GM19025 (cell line): ENCODE measurements around the gene ADRA1B.

Experiments used
- ATAC-seq: cut with Tn5 transposase; IDR thresholded peaks from one replicate; pipeline ENCODE4 v1.9.1; 2021; ENCODE audit warnings: mild to moderate bottlenecking, low read depth, moderate library complexity; ENCODE audit not compliant: unreplicated experiment

The ADRA1B gene

GRCh38 chr5:159923008-159923407, 6.7 kb downstream of the ADRA1B start:
- no peak for ATAC-seq

- no peak for ATAC-seq
Observed at GRCh38 chr5:159928122-159928909, 12.0 kb downstream of the ADRA1B start.

GRCh38 chr5:159929176-159929575, 12.9 kb downstream of the ADRA1B start:
- ATAC-seq, result no peak

DNA sequence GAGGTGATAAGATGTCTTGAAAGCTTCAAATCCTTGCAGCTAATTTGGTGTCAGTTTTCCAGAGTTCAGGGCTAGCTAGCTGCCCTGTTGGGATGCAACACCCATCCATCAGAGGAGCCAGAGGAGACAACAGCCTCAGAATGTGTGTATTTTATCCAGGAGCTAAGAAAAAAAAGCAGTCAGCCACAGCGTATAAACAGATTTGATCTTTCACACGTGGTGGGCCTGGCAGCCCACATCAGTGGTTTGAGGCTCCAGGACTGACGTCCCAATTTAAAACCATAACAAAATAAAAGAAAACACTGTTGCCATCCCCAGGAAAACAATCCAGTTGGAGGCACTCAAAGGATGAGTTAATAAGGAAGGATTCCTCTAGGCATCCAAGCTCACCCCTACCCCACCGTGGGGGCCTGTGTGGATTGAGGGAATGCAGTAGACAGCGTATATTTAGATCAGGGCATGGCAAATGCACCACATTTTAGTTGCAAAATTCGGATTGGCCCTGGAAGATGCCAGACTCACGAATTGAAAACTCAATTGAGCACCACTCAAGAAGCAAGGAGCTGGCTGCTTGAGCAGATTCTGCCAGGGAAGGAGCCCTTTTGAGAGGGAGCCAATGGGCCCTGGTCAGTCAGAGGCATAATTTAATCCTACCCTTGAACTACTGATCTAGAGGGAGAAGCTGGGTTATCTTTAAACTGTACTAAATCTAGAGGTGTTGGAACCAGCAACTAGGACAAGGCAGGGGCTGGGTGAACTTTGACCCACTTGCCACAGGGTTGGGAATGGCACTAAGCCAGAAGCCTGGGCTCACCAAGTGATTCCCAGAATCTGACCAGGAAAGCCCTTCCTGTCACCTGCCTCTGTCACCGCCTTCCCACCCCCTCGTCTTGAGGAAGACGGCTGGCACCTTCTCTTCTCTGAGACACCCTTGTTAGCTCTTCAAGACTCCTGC, 17.5 kb downstream of the ADRA1B start:
- ATAC-seq, result no peak

DNA sequence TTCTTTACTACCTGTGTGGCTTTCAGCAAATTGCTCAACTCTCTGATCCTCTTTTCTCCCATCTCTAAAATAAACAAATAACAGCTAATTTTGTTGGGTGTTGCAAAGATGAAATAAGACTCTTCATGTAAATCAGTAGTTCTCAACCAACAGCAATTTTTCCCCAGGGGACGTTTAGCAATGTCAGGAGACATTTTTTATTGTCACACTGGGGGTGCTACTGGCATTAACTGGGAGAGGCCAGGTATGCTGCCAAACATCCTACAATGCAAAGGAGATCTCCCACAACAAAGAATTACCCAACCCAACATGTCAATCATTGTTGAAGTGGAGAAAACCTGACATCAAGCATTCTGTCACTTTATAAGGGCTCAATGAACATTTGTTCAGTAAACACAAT, 19.7 kb downstream of the ADRA1B start:
- ATAC-seq, result no peak

DNA sequence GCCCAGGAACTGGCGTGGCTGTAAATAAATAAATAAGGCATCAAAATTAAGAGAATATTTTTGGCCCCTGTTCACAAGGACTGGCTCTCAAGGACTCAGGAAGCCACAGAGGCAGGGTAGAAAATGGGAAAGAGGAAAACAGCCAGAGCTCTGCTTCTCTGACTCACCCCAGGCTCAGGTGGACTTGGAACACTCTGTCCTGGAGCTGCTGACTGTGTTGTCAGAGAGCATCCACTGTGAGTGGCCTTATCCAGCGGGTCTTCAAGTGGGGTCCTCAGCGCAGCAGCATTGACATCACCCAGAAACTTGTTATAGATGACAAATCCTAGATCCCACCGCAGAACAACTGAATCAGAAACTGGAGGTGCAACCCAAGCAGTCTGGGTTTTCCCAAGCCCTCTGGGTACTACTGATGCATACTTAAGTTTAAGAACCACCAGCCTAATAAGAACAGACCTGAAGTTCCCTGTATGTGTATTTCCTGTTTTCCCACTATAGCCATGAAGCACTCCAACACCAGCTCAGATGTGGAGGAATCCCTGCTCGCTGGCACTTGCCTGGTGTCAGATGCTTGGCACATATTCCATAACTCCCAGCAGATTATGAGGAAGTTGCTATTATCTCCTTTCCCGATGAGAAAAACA, 20.5 kb downstream of the ADRA1B start:
- ATAC-seq, result no peak

- ATAC-seq, result no peak
Observed at GRCh38 chr5:159937580-159937979, 21.3 kb downstream of the ADRA1B start.

DNA sequence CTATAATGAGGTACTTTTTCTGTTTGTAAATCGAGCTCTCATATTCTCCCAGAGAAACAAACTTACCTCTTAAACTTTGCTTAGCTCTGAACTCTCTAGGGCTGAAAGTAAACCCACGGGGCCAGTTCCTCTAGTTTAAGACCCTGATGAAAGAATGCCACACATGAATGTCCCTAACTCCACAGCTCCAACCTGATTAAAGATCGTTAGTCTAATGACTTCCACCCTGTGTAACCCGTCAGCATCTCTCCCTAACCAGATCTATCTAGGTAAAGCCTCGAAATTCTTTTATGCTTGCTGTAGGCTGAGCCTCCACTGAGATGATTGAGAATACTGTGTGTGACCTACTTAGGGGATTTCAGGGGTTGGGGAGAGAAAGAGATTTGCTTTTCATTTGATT, 27.0 kb downstream of the ADRA1B start:
- no peak for ATAC-seq

- no peak for ATAC-seq
Observed at GRCh38 chr5:159944056-159944600, 27.8 kb downstream of the ADRA1B start.

- ATAC-seq, result no peak
Observed at GRCh38 chr5:159945359-159945758, 29.1 kb downstream of the ADRA1B start.

GRCh38 chr5:159947708-159948358, 31.6 kb downstream of the ADRA1B start:
- ATAC-seq, result no peak

DNA sequence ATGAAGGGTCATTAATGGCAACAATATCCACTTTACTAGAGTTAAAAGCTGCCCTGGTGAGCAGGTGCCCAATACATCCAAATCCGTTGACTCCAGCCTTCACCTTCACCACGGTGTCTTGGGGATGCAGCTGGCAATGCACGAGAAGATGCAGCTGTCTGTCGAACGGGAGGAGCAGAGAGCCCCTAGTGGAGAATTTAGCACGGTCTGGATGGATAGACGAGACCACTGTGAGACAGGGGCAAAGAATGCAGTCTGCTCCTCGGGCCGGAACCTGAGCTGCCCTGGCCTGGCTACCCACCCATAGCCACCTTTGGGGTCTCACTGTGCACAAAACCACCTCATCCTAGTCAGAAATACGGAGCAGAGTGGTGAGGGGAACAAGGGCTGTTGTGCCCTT, 35.1 kb downstream of the ADRA1B start:
- ATAC-seq, result no peak

GRCh38 chr5:159951834-159952233, 35.6 kb downstream of the ADRA1B start:
- no peak for ATAC-seq

GRCh38 chr5:159953609-159954008, 37.3 kb downstream of the ADRA1B start:
- no peak for ATAC-seq

GRCh38 chr5:159955056-159955624, 38.9 kb downstream of the ADRA1B start:
- no peak for ATAC-seq

- ATAC-seq, result no peak
Observed at GRCh38 chr5:159956074-159956473, 39.8 kb downstream of the ADRA1B start.

GRCh38 chr5:159961176-159962160, 45.2 kb downstream of the ADRA1B start:
- ATAC-seq, result no peak

- no peak for ATAC-seq
Observed at GRCh38 chr5:159962214-159962613, 45.9 kb downstream of the ADRA1B start.

- ATAC-seq, result no peak
Observed at GRCh38 chr5:159963935-159964334, 47.7 kb downstream of the ADRA1B start.
